OCI-LY3 (cell line): Measurements from ENCODE around the gene STRIT1.

ENCODE experiments used
- H2AFZ ChIP-seq: fragments of 200-600, 300-600 bp; shearing (Covaris generic); 2 replicates; pipeline ENCODE4 v1.6.0; 2014; ENCODE audit warnings: antibody characterized with exemption, low read depth, low read length
- H3K27ac ChIP-seq: fragments of 200-600, 300-600 bp; sonication (generic); 2 replicates; pipeline ENCODE4 v1.5.1; 2014; ENCODE audit warnings: mild to moderate bottlenecking, low read length, moderate library complexity, mixed read lengths
- H3K27me3 ChIP-seq: fragments of 200-600, 300-600 bp; sonication (generic); 2 replicates; pipeline ENCODE4 v1.6.1; 2014; ENCODE audit warnings: low read depth, low read length, mixed read lengths
- H3K36me3 ChIP-seq: fragments of 200-600, 300-600 bp; sonication (generic); replicated peaks from 2 replicates; pipeline ENCODE3; 2014; ENCODE audit warnings: low read depth, low read length, mixed read lengths
- H3K4me1 ChIP-seq: fragments of 300-600, 200-600 bp; sonication (generic); 2 replicates; pipeline ENCODE4 v1.6.1; 2014; ENCODE audit warnings: low read length, mixed read lengths
- H3K4me2 ChIP-seq: fragments of 200-600, 300-600 bp; sonication (generic); 2 replicates; pipeline ENCODE4 v1.6.1; 2014; ENCODE audit warnings: low read length, mixed read lengths
- H3K4me3 ChIP-seq: fragments of 300-600, 200-600 bp; sonication (generic); 2 replicates; pipeline ENCODE4 v1.5.1; 2014; ENCODE audit warnings: antibody characterized with exemption, mild to moderate bottlenecking, low read length, moderate library complexity
- H3K79me2 ChIP-seq: fragments of 300-600, 200-600 bp; shearing (Covaris generic); 2 replicates; pipeline ENCODE4 v1.6.1; 2014; ENCODE audit warnings: mild to moderate bottlenecking, low read length, mixed read lengths
- H3K9ac ChIP-seq: fragments of 300-600, 200-600 bp; shearing (Covaris generic); 2 replicates; pipeline ENCODE4 v1.6.0; 2014; ENCODE audit warnings: mild to moderate bottlenecking, low read length, moderate library complexity
- H3K9me3 ChIP-seq: fragments of 200-600, 300-600 bp; shearing (Covaris generic); 2 replicates; pipeline ENCODE4 v1.6.1; 2014; ENCODE audit warnings: low read length, mixed read lengths; ENCODE audit not compliant: insufficient read depth
- H4K20me1 ChIP-seq: fragments of 200-600, 300-600 bp; sonication (generic); 2 replicates; pipeline ENCODE4 v1.6.1; 2016; ENCODE audit warnings: low read length, mixed read lengths; ENCODE audit not compliant: insufficient read depth
- EZH2phosphoT487 ChIP-seq: fragments of 200-600 bp; shearing (Covaris generic); IDR thresholded peaks from 2 replicates; pipeline ENCODE4 v1.6.1; 2018; ENCODE audit warnings: antibody characterized with exemption, mixed run types, low read depth
- TF ChIP-seq, protein P1 (sequence below): fragments of 200-600, 300-600 bp; sonication (generic); IDR thresholded peaks from 2 replicates; pipeline ENCODE4 v1.5.1; 2014; ENCODE audit warnings: antibody characterized with exemption, low read length, low read depth

STRIT1 gene

GRCh38 chr3:155248531-155249187 is 44.8 kb downstream of the STRIT1 start:
- TF ChIP-seq, protein P1, sequence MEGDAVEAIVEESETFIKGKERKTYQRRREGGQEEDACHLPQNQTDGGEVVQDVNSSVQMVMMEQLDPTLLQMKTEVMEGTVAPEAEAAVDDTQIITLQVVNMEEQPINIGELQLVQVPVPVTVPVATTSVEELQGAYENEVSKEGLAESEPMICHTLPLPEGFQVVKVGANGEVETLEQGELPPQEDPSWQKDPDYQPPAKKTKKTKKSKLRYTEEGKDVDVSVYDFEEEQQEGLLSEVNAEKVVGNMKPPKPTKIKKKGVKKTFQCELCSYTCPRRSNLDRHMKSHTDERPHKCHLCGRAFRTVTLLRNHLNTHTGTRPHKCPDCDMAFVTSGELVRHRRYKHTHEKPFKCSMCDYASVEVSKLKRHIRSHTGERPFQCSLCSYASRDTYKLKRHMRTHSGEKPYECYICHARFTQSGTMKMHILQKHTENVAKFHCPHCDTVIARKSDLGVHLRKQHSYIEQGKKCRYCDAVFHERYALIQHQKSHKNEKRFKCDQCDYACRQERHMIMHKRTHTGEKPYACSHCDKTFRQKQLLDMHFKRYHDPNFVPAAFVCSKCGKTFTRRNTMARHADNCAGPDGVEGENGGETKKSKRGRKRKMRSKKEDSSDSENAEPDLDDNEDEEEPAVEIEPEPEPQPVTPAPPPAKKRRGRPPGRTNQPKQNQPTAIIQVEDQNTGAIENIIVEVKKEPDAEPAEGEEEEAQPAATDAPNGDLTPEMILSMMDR = no peak
- no peak for TF ChIP-seq EZH2phosphoT487
- Histone ChIP-seq H3K27me3 (no peaks in the 10 kb centered on the region), H3K9me3 (peaks cover 12% of the 10 kb centered on the region; the same call in 1 of the 2 replicates), H3K4me1 (peaks cover 45% of the 10 kb centered on the region), H3K4me3 (no peak overlapping the region), H2AFZ (no peak overlapping the region), H3K79me2 (no peaks in the 10 kb centered on the region), H3K9ac (no peak overlapping the region), H3K27ac (no peak overlapping the region), H3K4me2 (no peak overlapping the region), H3K36me3 (no peaks in the 10 kb centered on the region), H4K20me1 (no peaks in the 10 kb centered on the region)

- Histone ChIP-seq H3K79me2 (no peaks in the 10 kb centered on the region), H3K4me1 (peaks cover 25% of the 10 kb centered on the region), H3K36me3 (no peaks in the 10 kb centered on the region), H3K9me3 (peaks cover 9% of the 10 kb centered on the region; the same call in 1 of the 2 replicates), H4K20me1 (no peaks in the 10 kb centered on the region), H3K4me3 (no peak overlapping the region), H3K27ac (peak overlapping the region; percentile 29), H3K9ac (no peak overlapping the region), H3K4me2 (peak overlapping the region; percentile 25), H2AFZ (no peak overlapping the region), H3K27me3 (no peaks in the 10 kb centered on the region)
- no peak for TF ChIP-seq EZH2phosphoT487
- TF ChIP-seq, protein P1 = no peak
These were observed 48.8 kb downstream of the STRIT1 start for GRCh38 chr3:155244699-155245098.

DNA sequence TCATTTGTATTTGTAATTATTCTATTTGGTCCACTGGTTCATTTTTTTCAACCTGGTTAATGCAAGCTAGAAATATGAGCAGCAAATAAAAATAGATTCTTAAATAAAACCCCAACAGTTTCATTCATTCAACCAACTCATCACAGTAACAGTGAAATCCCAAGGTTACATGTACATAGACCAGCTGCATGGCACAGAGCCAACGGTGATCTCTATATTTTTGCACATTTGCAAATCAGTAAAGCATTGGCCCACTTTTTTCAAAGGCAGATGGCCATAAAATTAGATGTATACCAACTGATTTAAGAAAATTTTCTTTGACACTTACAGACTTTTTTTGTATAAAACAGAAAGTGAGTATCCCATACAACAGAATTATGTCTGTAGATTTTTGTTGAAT is 49.3 kb downstream of the STRIT1 start:
- TF ChIP-seq, protein P1 = no peak
- no peak for TF ChIP-seq EZH2phosphoT487
- H3K27ac ChIP-seq = peak overlapping the region; percentile 29
- peaks cover 9% of the 10 kb centered on the region; the same call in 1 of the 2 replicates for H3K9me3 ChIP-seq
- H2AFZ ChIP-seq = no peak overlapping the region
- peak overlapping the region; percentile 25 for H3K4me2 ChIP-seq
- no peaks in the 10 kb centered on the region for H3K79me2 ChIP-seq
- H3K36me3 ChIP-seq = no peaks in the 10 kb centered on the region
- H3K9ac ChIP-seq = no peak overlapping the region
- H3K4me1 ChIP-seq = peaks cover 25% of the 10 kb centered on the region
- H3K4me3 ChIP-seq = no peak overlapping the region
- no peaks in the 10 kb centered on the region for H3K27me3 ChIP-seq
- no peaks in the 10 kb centered on the region for H4K20me1 ChIP-seq

DNA sequence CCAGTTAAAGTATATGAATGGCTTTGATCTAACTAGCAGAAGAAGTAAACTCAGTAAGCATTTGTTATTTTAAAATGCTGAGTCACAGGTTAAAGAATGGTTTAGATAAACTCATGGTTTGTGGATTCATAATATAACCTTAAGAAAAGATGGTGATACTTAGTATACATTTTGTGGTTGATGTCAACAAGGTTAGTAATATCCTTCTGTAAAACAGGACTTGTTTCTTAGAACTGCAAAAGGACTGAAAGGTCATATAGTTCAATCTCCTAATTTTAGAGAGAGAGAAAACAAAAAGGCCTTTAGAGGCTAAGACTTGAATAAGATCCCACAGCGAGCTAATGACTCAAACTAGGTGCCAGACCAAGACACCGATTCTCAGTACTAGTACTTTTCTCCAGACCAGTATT is 50.0 kb downstream of the STRIT1 start:
- no peaks in the 10 kb centered on the region for H3K79me2 ChIP-seq
- H3K4me3 ChIP-seq = no peak overlapping the region
- no peak overlapping the region for H3K9ac ChIP-seq
- H2AFZ ChIP-seq = no peak overlapping the region
- no peak for TF ChIP-seq EZH2phosphoT487
- TF ChIP-seq, protein P1 = no peak
- H3K36me3 ChIP-seq = no peaks in the 10 kb centered on the region
- H3K4me2 ChIP-seq = no peak overlapping the region
- H3K9me3 ChIP-seq = peaks cover 3% of the 10 kb centered on the region; the same call in 1 of the 2 replicates
- H3K27ac ChIP-seq = no peak overlapping the region
- no peaks in the 10 kb centered on the region for H4K20me1 ChIP-seq
- H3K27me3 ChIP-seq = no peaks in the 10 kb centered on the region
- H3K4me1 ChIP-seq = peaks cover 25% of the 10 kb centered on the region
